GM13976 (cell line): Measurements from ENCODE around the gene CCDC197.

ENCODE experiments used
- DNase-seq: peaks from one replicate; pipeline ENCODE4 v3.0.0; 2012; ENCODE audit warnings: low spot score
- CTCF ChIP-seq: IDR thresholded peaks from 2 replicates; pipeline ENCODE4 v1.5.1; 2012; ENCODE audit warnings: borderline replicate concordance, mild to moderate bottlenecking; ENCODE audit not compliant: insufficient read depth; ENCODE audit errors: extremely low read depth, missing control alignments, control extremely low read depth
- in situ Hi-C: fragments of 300-500 bp; cut with MboI; formaldehyde crosslinking; loops from one replicate; pipeline ENCODE4 v1.12.0; 2022; ENCODE audit warnings: low sequenced_read_pairs, mixed read lengths, inconsistent platforms; ENCODE audit not compliant: unreplicated experiment

The CCDC197 gene

GRCh38 chr14:94021001-94021400 is 23.9 kb downstream of the CCDC197 start:
- TF ChIP-seq CTCF = no peak
- in situ Hi-C loops = no loop called here
- DNase-seq = no peak

- DNase-seq = no peak
- TF ChIP-seq CTCF = no peak
- in situ Hi-C loops = no loop called here
Measured at GRCh38 chr14:94021416-94022157, 24.5 kb downstream of the CCDC197 start.

GRCh38 chr14:94022532-94023411 is 25.7 kb downstream of the CCDC197 start:
- DNase-seq = no peak
- in situ Hi-C loops = no loop called here
- no peak for TF ChIP-seq CTCF

GRCh38 chr14:94024549-94024948 is 27.4 kb downstream of the CCDC197 start:
- TF ChIP-seq CTCF = no peak
- in situ Hi-C loops = no loop called here
- no peak for DNase-seq

- no peak for DNase-seq
- in situ Hi-C loops = no loop called here
- no peak for TF ChIP-seq CTCF
Measured at GRCh38 chr14:94025720-94026119, 28.6 kb downstream of the CCDC197 start.

GRCh38 chr14:94026173-94026888 is 29.2 kb downstream of the CCDC197 start, which contains the start of gene OTUB2:
TSS of gene OTUB2 (plus strand) at chr14:94026340. CDS start at chr14:94026538, 198 bp downstream.
- in situ Hi-C loops = no loop called here
- DNase-seq = peak; percentile 100
- no peak for TF ChIP-seq CTCF
